ENCODE measurements around the gene DVL1. TPM values are rescaled to one million over a fixed set of nuclear protein-coding genes. Genes with fewer than 3 reads are reported as not detected.

The DVL1 gene
- total and polyA plus RNA-seq, 2 of the 13 experiments (the other 11 are each of a cell fraction or from before 2014, with no cell fraction given) = 30.8 to 60.4 TPM

- TF ChIP-seq HNRNPK (IDR thresholded peaks at IDR 0.05; ENCODE audit: low read depth, low read length, poor library complexity, severe bottlenecking) (no peak), TCF7L2 (IDR thresholded peaks at IDR 0.05; ENCODE audit: low read depth, low read length) (no peak), ZNF263 (CRISPR knock-in tag; IDR thresholded peaks at IDR 0.05) (0 out of 2 replicates have a peak, but pooled peaks have one; percentile 15), RAD51 (IDR thresholded peaks at IDR 0.05; ENCODE audit: borderline replicate concordance) (no peak), NFKBIZ (CRISPR knock-in tag; IDR thresholded peaks at IDR 0.05) (no peak), NFATC3 (CRISPR knock-in tag; IDR thresholded peaks at IDR 0.05) (no peak), KDM3A (CRISPR knock-in tag; IDR thresholded peaks at IDR 0.05; ENCODE audit: low read depth) (no peak), NR2F1 (CRISPR knock-in tag; IDR thresholded peaks at IDR 0.05) (no peak), GZF1 (CRISPR knock-in tag; IDR thresholded peaks at IDR 0.05) (no peak), ZFP1 (CRISPR knock-in tag; IDR thresholded peaks at IDR 0.05) (no peak), ZNF574 (CRISPR knock-in tag; IDR thresholded peaks at IDR 0.05) (0 out of 2 replicates have a peak, but pooled peaks have one; percentile 29), YY1 (IDR thresholded peaks at IDR 0.05; ENCODE audit: insufficient read depth, insufficient replicate concordance, low read depth, low read length) (peak; percentile 76), ATRX (CRISPR knock-in tag; IDR thresholded peaks at IDR 0.05; ENCODE audit: borderline replicate concordance) (no peak), KDM2A (CRISPR knock-in tag; IDR thresholded peaks at IDR 0.05; ENCODE audit: borderline replicate concordance, low read depth) (peak; percentile 52; the same call in 1 of the 2 replicates), TARDBP (CRISPR knock-in tag; IDR thresholded peaks at IDR 0.05) (0 out of 2 replicates have a peak, but pooled peaks have one; percentile 34), IKZF1 (IDR thresholded peaks at IDR 0.05) (no peak), ZNF335 (CRISPR knock-in tag; IDR thresholded peaks at IDR 0.05) (no peak), ZNF75D (CRISPR knock-in tag; IDR thresholded peaks at IDR 0.05; ENCODE audit: borderline replicate concordance) (no peak), NFYC (CRISPR knock-in tag; IDR thresholded peaks at IDR 0.05) (0 out of 2 replicates have a peak, but pooled peaks have one; percentile 24), HES4 (CRISPR knock-in tag; IDR thresholded peaks at IDR 0.05; ENCODE audit: borderline replicate concordance) (no peak), ZNF850 (CRISPR knock-in tag; conservative IDR thresholded peaks at IDR 0.05) (no peak), HNF1A (IDR thresholded peaks at IDR 0.05; ENCODE audit: low read depth) (no peak), HNF1A (CRISPR knock-in tag; IDR thresholded peaks at IDR 0.05; ENCODE audit: borderline replicate concordance) (no peak)
Measured at GRCh38 chr1:1361982-1362423, 12.8 kb upstream of the DVL1 start (continued).

Data from HepG2 (cell line).